Endodermal cell (in vitro differentiated cells): ENCODE data around the gene NEUROG2. TPM values are rescaled to one million over a fixed set of nuclear protein-coding genes. Genes with fewer than 3 reads are reported as not detected.

Source experiments
- DNase-seq: peaks from one replicate; pipeline ENCODE4 v3.0.0-alpha.2; 2017
- H3K27ac ChIP-seq: 2 replicates; pipeline ENCODE4 v1.5.1; 2013; ENCODE audit warnings: mild to moderate bottlenecking, low read depth, low read length, moderate library complexity
- H3K27me3 ChIP-seq: 2 replicates; pipeline ENCODE4 v1.6.1; 2013; ENCODE audit warnings: mild to moderate bottlenecking, low read length, moderate library complexity; ENCODE audit not compliant: insufficient read depth, control insufficient read depth, poor library complexity, severe bottlenecking
- H3K36me3 ChIP-seq: 2 replicates; pipeline ENCODE4 v1.7.0; 2013; ENCODE audit warnings: mild to moderate bottlenecking, low read length, moderate library complexity; ENCODE audit not compliant: control insufficient read depth, insufficient read depth
- H3K4me1 ChIP-seq: one replicate; pipeline ENCODE4 v1.7.0; 2013; ENCODE audit warnings: low read length; ENCODE audit not compliant: control insufficient read depth, insufficient read depth
- H3K4me3 ChIP-seq: 2 replicates; pipeline ENCODE4 v1.5.1; 2013; ENCODE audit warnings: mild to moderate bottlenecking, low read length, moderate library complexity
- H3K9ac ChIP-seq: 2 replicates; pipeline ENCODE4 v1.6.1; 2013; ENCODE audit warnings: mild to moderate bottlenecking, low read length, moderate library complexity; ENCODE audit not compliant: poor library complexity, severe bottlenecking; ENCODE audit errors: extremely low read depth
- H3K9me3 ChIP-seq: 2 replicates; pipeline ENCODE4 v1.6.1; 2013; ENCODE audit warnings: mild to moderate bottlenecking, low read length, moderate library complexity; ENCODE audit not compliant: control insufficient read depth
- H3K27ac Mint-ChIP-seq: 2 replicates; pipeline ENCODE4 v1.8.0; 2020; ENCODE audit warnings: mixed read lengths
- H3K27me3 Mint-ChIP-seq: 2 replicates; pipeline ENCODE4 v1.8.0; 2021; ENCODE audit warnings: mild to moderate bottlenecking, mixed read lengths; ENCODE audit not compliant: insufficient read depth
- H3K36me3 Mint-ChIP-seq: 2 replicates; pipeline ENCODE4 v1.8.0; 2020; ENCODE audit warnings: low read depth, mixed read lengths
- H3K4me1 Mint-ChIP-seq: 2 replicates; pipeline ENCODE4 v1.8.0; 2020; ENCODE audit warnings: mixed read lengths
- H3K4me3 Mint-ChIP-seq: 2 replicates; pipeline ENCODE4 v1.8.0; 2020; ENCODE audit warnings: mild to moderate bottlenecking, moderate library complexity, mixed read lengths
- H3K9me3 Mint-ChIP-seq: 2 replicates; pipeline ENCODE4 v1.8.0; 2020; ENCODE audit warnings: mild to moderate bottlenecking, mixed read lengths
- CTCF ChIP-seq: fragments of 200-600 bp; sonication (generic); conservative IDR thresholded peaks from 2 replicates; pipeline ENCODE4 v1.5.0; 2021; ENCODE audit warnings: antibody characterized with exemption, mild to moderate bottlenecking
- WGBS, 2 experiments: methylation state at CpG; one replicate each; pipeline versions ENCODE4 v1.1.5 to v1.1.7; 2013; ENCODE audit warnings: missing lambda C conversion rate in 2 of 2, mixed read lengths in 1 of 2; ENCODE audit not compliant: insufficient coverage in 1 of 2, insufficient read length in 1 of 2; 5-methylcytosine and 5-hydroxymethylcytosine counted together
- total RNA-seq, 2 donors: library from RNA; stranded (reverse); fragmentation: NEBNext Ultra II Directional in 1 of 2; extraction: Animal tissue kit (Norgen Biotek cat#: 25700) in 1 of 2; gene quantifications; 2 replicates in 1 of 2; 3 replicates in 1 of 2; pipeline ENCODE4 v1.2.1, GENCODE V29; 2021

Gene NEUROG2
- total RNA-seq, 2 donors from 2014 or later, result 0.11 TPM; not detected in 1

- Mint-ChIP-seq H3K27me3 (no peaks in the 10 kb centered on the region), H3K4me1 (no peaks in the 10 kb centered on the region), H3K36me3 (no peaks in the 10 kb centered on the region), H3K9me3 (no peaks in the 10 kb centered on the region), H3K4me3 (no peak overlapping the region), H3K27ac (no peak overlapping the region)
- WGBS, 2 experiments, result 100% methylated on average over 1 of the region's 1 CpG; no CpG with 5 or more reads in 1 of the 2 experiments
- Histone ChIP-seq H3K9me3 (no peaks in the 10 kb centered on the region), H3K9ac (no peak overlapping the region), H3K27me3 (no peaks in the 10 kb centered on the region), H3K36me3 (peaks cover 4% of the 10 kb centered on the region), H3K27ac (no peak overlapping the region), H3K4me1 (no peaks in the 10 kb centered on the region), H3K4me3 (no peak overlapping the region)
- TF ChIP-seq CTCF, result no peak
- DNase-seq, result no peak
Measured at GRCh38 chr4:112540695-112541094, 24.7 kb upstream of the NEUROG2 start.

- no peaks in the 10 kb centered on the region for H3K4me1 ChIP-seq
- peaks cover 2% of the 10 kb centered on the region for H3K27me3 Mint-ChIP-seq
- no peak for TF ChIP-seq CTCF
Measured at GRCh38 chr4:112536123-112536522, 20.1 kb upstream of the NEUROG2 start.

GRCh38 chr4:112532267-112532666, 16.3 kb upstream of the NEUROG2 start:
- H3K9ac ChIP-seq, result no peak overlapping the region
- no peak overlapping the region for H3K4me3 ChIP-seq
- no peaks in the 10 kb centered on the region for H3K4me1 ChIP-seq
- no peaks in the 10 kb centered on the region for H3K4me1 Mint-ChIP-seq
- no peak overlapping the region for H3K27ac Mint-ChIP-seq
- H3K36me3 Mint-ChIP-seq, result no peaks in the 10 kb centered on the region
- no peak overlapping the region for H3K27ac ChIP-seq
- no peaks in the 10 kb centered on the region for H3K9me3 ChIP-seq
- no peaks in the 10 kb centered on the region for H3K36me3 ChIP-seq
- peaks cover 10% of the 10 kb centered on the region for H3K27me3 ChIP-seq
- 78 to 93% methylated on average over 2 to 3 of the region's 3 CpGs for WGBS, 2 experiments
- DNase-seq, result no peak
- no peak for TF ChIP-seq CTCF
- H3K4me3 Mint-ChIP-seq, result no peak overlapping the region
- H3K9me3 Mint-ChIP-seq, result no peaks in the 10 kb centered on the region
- peaks cover 9% of the 10 kb centered on the region for H3K27me3 Mint-ChIP-seq

More at GRCh38 chr4:112536123-112536522, 20.1 kb upstream of the NEUROG2 start:
- H3K27ac ChIP-seq, result no peak overlapping the region
- no peaks in the 10 kb centered on the region for H3K27me3 ChIP-seq
- WGBS, 2 experiments, result 95% methylated on average over 2 of the region's 2 CpGs; no CpG with 5 or more reads in 1 of the 2 experiments
- H3K27ac Mint-ChIP-seq, result no peak overlapping the region
- no peaks in the 10 kb centered on the region for H3K4me1 Mint-ChIP-seq
- no peaks in the 10 kb centered on the region for H3K9me3 Mint-ChIP-seq
- H3K9ac ChIP-seq, result no peak overlapping the region
- peaks cover 4% of the 10 kb centered on the region for H3K36me3 ChIP-seq
- H3K4me3 Mint-ChIP-seq, result no peak overlapping the region
- no peak overlapping the region for H3K4me3 ChIP-seq
- H3K36me3 Mint-ChIP-seq, result no peaks in the 10 kb centered on the region
- DNase-seq, result no peak
- H3K9me3 ChIP-seq, result no peaks in the 10 kb centered on the region
